Activated gamma-delta T cell (primary cell): Measurements from ENCODE around the gene B3GAT3.
A peak's percentile ranks its signal among the peaks of the same experiment; 100 is the strongest.
"Not testable (repeated sequence)": the region's sequence is repeated elsewhere in the genome, so short reads cannot be mapped to it uniquely, and the experiment has no call there.

Source experiments
- DNase-seq: peaks from one replicate; lab custom pipeline; 2025; lab: John Stamatoyannopoulos, UW

B3GAT3 gene

DNA sequence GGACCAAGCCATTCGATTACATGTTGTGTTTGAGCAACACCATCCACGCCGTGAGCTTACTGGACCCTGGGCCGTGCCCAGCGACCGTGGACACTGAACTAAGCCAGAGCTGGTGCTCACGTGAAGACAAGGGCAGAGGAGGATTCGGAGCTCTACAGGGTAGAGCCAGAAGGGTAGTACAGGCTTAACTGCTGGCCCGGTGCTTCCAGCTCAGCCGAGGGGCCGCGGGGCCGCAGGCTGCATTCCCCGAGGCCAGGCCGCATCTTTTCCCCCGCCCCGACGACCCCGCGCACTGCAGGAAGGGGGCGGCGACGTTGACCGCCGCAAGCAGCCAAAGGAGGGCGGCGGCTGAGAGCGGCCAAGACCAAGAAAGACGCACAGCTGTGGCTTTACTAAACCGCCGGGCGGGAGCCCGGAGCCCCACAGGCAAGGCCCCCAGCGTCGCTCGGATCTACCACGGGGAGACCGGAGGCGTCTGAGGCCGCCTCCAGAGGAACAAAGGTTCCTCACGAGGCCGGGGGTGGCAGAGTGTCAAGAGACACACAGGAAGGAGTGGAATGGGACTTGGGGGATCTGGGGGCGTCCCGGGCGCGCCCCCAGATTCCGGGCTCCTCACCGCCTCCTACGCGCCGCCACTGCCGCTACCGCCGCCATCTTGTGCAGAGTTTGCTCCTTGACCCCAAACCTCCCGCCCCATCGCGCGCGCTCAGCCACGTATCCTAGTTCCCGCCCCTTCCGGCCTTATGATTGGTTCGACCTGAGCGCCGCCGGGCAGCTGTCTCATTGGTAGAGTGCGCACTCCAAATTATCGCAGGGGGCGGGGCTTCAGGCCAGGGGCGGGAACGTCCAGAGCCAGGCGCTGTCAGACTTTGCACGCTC is 24.4 kb upstream of the B3GAT3 start, which contains the start of gene GANAB:
TSS of gene GANAB (minus strand) at position 668 of the 879 bp plus-strand sequence. CDS start at position 654, 14 bp downstream.
- DNase-seq: peak; percentile 94

DNA sequence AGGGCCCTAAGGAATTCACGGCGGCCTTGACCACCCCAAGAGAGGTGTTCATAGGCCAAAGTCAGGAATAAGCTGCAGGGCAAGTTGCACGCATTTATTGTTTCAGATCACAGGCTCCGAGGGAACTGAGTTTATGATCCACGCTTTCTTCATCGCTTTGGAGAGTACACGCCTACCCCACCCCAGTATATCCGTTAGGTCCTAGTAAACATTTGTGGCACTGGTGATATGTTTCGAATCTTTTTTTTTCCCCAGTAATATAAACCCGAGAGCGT is 23.8 kb upstream of the B3GAT3 start:
- no peak for DNase-seq

DNA sequence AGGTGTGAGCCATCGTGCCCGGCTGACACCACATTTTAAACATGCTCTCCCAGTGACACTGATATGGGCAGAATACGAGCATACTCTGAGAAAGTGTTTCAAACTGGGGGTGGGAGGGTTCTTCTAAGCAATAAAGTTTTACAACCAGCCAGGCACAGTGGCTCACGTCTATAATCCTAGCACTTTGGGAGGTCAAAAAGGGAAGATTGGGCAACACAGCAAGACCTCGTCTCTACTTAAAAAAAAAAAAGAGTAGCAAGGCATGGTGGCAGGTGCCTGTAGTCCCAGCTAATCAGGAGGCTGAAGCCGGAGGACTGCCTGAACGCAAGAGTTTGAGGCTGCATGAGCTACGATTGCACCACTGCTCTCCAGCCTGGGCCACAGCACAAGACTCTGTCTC is 22.4 kb upstream of the B3GAT3 start:
- DNase-seq: no peak

DNA sequence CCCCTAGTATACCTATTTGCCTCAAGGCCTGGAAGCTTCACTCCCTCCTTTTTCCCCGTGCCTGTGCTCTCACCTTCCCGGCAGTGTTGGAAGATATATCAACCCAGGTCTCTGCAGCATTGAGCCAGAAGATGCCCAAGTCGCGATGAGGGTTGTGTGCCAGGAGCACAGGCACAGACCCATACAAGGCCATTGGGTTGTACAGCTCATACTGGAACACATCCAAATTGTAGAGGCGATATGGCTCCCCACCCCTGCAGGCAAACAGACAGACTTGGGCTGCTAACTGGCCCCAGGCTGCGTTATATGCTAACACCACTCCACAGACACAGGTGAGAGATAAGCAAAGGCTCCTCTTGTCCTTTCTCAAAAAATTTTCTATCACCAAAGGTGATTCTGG is 10.7 kb upstream of the B3GAT3 start:
- no peak for DNase-seq

DNA sequence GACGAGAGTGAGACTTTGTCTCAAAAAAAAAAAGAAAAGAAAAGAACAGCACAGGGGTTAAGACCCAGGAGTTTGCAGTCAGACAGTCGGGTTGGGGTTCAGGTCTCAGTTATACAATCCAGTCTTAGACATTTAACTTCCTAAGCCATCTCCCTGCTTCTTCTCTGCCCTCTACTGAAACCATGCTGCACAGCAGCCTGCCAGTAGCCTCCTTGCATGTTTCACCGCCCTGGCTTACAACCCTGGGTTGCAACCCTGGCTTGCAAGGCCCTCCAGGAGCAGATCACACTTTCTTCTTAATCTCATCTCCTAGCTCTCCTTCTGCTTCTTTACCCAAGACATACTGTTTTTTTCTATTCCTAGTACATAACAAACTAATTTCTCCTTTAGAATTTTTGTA is 5.9 kb upstream of the B3GAT3 start:
- no peak for DNase-seq

DNA sequence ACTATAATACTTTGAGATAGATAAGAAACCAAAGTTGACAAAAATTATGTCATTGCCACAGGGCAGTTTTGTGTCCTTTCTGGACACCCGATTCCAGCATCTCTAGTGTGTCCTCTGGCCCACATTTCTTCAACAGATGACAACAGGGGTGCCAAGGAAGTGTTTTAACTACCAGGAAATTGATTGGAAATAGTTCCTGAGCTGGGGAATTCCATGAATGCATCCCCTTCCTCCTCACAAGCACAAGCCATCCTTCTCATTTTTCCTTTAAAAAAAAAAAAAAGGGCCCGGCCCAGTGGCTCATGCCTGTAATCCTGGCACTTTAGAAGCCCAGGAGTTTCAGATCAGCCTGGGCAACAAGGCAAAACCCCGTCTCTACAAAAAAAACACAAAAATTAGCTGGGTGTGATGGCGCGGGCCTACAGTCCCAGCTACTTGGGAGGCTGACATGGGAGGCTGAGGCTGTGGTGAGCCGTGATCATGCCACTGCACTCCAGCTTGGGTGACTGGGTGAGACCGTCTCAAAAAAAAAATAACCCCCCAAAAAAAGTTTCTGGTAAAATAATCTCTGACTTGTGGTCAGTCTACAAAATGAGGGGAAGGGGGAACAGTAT is 797 bp upstream of the B3GAT3 start:
- DNase-seq: no peak

DNA sequence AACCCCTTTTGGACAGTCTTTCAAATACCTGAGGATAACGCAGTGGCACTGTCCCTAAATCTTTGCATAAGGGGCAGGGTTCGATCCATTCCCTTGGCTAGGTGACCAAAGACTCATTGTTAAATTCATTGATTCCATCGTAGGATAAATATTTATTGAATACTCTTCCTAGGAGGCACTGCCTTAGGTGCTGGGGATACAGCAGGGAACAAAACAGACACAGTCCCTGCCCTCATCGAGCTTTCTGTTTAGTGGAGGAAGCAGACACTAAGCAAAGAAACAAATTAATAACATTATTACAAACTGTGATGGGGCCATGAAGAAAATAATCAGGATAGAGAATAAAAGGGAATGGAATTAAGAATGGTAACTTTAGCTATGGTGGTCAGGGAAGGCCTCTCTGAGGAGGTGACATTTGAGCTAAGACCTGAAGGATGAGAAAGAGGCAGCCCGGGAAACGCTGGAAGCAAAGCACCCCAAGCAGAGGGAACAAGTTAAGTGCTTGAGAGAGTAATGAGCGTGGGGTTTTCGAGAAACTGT is 689 bp downstream of the B3GAT3 start:
- DNase-seq: no peak

DNA sequence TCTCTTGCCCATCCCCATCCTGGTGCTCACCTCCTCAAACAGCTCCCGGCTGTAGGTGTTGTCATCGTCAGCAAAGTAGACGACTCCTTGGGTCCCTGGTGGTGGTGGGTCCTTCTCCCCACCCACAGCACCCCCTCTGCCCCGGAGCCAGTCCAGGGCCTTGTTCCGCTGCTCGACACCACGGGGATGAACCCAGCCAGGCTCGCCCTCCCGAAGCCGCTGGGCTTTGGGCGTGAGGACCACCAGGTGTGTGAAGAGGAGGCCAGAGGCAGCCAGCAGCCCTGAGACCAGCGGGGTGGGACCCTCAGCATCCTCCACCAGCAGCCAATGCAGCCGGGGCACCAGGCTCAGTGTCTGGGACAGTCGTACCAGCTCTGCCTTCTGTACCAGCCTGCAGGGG is 4.8 kb downstream of the B3GAT3 start:
- not testable (repeated sequence) for DNase-seq

DNA sequence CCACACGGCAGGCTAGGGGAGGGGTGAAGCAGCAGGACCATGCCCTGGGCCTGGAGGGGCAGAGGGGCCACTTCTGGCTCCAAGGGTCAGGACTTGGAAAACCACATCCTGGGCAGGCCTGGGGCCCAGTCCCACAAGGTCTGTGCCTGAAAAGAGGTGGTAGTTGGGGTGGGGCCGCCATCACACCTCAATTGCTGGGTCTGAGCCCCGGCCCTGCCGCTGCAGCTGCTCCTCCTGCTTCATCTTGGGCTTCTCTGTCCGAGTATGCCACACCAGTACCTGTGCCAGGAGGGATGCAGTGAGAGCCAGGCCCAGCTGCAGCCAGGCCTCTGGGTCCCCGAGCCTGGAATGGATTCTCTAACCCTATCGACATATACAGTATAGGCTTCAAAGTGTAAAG is 6.3 kb downstream of the B3GAT3 start:
- DNase-seq: no peak

DNA sequence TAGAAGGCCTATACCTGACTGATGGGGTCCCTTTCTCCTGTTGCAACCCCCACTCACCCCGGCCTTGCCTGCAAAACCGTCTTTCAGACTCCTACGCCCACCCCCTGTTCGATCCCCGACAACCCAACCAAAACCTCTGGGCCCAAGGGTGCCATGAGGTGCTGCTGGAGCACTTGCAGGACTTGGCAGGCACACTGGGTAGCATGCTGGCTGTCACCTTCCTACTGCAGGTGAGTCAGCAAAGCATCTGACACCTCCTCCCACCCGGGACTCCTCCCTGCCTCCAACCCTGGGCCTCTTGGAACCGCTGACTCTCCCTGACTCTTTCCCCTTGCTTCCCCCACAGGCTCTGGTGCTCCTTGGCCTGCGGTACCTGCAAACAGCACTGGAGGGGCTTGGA is 7.5 kb downstream of the B3GAT3 start:
- DNase-seq: no peak

DNA sequence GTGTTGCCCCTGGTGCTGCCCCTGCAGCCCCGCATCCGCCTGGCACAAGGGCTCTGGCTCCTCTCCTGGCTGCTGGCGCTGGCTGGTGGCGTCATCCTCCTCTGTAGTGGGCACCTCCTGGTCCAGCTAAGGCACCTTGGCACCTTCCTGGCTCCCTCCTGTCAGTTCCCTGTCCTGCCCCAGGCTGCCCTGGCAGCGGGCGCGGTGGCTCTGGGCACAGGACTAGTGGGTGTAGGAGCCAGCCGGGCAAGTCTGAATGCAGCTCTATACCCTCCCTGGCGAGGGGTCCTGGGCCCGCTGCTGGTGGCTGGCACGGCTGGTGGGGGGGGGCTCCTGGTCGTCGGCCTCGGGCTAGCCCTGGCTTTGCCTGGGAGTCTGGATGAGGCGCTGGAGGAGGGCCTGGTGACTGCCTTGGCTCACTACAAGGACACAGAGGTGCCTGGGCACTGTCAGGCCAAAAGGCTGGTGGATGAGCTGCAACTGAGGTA is 8.5 kb downstream of the B3GAT3 start:
- DNase-seq: no peak

DNA sequence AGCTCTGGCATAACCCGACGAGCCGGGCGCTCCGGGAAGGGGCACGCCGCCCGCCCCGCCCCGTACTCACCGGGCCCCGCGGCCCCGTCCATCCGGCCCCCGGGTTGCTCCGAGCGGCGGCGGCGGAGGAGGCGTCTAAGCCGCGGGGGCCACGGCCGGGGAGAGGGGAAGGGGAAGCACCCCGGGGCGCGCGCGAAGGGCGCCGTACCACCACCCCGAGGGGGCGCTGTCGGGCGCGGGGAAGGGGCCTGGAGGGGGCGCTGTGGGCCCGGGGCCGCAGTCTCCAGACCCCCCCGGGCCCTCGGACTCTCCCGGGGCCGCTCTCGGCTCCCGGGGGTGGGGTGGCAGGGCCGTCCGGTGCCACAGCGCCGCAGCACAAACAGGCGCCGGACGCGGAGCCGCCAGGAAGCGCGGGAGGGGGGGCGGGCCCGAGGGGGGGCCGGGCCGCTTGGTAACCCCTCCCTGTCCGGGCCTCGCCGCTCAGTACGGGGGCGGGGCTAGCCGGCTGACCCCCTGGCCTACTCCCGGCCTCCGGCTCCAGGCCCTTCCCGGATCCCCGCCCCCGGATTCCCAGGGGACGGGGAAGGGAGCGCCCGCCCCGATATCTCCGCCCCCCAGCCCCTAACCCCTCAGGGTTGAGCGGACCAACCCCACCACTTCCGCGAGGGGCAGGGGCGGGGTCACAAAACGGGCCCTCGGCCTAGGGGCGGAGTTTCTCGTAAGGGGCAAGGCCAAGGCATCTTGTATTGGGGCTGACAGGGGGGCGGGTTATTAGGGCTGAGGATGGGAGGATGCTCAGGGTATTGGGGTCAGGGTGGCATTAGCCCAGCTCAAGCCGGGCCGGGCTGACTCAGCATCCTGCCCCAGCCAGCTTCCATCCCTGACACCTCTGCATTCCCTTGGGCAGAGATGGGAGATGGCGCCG is 9.2 kb downstream of the B3GAT3 start, which contains the start of the genes EML3 and ROM1:
TSS of gene EML3 (minus strand) at position 410 of the 925 bp plus-strand sequence. CDS start at position 92, 318 bp downstream.
TSS of gene ROM1 (plus strand) at position 892 of the 925 bp plus-strand sequence. CDS start at position 917, 25 bp downstream.
- peak; percentile 75 for DNase-seq

DNA sequence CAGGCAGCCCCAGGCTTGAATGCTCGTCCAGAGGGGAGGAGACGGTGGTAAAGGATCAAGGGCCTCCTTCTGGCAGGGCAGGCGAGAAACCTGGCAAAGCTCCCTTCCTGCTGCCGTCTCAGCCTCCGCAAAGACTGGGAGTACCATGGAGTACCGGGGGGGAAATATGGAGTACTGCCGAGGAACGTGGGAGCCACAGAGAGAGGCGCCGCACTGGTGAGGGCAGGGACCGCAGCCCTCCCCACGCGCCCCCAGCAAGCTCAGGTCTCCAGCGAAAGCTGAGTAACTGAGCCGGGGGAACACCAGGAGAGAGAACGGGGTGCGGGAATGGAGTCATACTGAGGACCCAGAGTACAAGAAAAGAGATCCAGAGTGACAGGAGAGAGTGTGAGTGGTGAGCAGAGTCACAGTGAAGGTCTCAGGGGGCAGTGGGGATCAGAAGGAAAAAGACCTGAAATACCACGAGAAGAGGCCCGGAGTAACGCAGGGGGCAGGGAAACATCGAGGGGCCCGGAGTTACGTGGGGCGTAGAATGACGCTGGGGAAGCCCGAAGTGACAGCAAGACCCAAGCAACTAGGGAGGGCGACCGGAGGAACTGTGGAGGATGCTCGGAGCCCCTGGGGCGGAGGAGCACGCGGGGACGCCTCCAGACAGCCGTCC is 10.0 kb downstream of the B3GAT3 start:
- DNase-seq: no peak

DNA sequence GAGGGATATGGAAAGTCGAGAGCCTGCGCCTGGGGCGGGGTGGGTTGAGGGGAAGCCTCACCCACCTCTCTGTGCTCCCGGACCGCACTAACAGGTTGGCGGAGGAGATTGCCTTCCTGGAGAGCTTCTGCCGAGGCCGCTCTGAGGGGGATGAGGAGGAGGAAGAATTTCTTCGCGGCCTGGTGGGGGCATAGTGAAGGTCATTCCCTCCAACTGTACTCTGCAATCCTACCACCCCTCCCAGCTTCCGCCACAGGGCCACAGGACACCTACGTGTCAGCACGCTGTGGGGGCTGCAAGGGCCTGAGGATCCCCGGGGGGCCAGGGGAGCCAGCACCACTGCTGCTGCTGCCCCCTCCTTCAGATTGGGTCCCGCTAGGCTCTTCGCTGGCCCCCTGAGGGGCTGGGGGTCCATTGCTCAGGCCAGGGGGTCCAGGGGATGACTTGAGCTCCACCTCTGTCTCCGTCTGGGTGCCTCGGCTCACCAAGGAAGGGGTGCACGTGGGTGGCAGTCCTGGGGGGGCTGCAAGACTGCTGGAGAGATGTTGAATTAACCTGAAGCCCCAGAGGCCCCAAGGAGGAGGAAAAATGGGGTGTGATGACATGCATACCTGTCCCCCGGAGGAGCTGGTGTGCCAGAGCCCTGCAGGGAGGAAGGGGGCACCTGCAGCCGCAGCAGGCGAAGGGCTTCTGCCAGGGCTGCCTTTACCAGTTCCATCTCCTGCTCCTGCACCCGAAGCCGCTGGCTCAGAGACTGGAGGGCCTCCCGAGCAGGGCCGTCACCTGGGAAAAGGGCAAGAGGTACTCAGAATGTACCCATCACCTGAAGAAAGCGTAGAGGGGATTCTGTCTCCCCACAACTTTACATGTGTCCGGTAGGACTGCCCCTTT is 10.7 kb downstream of the B3GAT3 start:
- no peak for DNase-seq

DNA sequence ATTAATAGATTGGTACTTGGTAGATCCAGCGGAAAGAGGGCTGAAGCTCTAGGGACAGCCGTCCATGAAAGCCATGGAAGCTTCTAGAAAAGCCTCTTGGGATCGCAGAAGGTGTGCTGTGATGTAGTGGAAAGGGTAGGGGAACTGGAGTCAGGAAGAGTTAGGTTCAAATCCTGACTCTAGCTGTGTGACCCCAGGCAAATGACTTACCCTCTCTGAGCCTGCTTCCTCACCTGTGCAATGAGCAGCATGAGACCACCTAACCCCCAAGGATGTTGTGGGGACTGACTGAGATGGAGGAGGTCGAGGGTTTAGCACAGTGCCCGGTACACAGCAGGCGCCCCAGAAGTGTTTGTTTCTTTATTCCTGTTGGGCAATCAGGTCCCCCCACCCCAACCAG is 11.4 kb downstream of the B3GAT3 start:
- no peak for DNase-seq

DNA sequence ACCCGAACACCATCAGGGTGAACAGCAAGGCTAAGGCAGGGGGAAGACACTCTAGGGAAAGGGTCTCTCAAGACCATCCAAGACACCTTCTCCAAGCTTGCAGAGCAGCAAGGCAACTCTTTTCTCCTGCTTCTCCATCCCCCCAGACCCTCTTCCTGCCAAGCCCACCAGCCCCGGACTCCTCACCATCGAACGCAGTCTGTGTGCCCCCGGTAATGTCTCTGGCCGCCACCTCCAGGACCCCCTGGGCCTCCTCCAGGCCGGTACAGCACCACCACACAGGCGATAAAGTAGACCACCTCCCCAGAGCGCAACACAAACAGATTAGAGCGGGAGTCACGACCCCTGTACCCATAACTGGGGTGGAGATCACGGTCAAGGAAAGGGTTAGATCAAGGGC is 13.0 kb downstream of the B3GAT3 start:
- DNase-seq: no peak

DNA sequence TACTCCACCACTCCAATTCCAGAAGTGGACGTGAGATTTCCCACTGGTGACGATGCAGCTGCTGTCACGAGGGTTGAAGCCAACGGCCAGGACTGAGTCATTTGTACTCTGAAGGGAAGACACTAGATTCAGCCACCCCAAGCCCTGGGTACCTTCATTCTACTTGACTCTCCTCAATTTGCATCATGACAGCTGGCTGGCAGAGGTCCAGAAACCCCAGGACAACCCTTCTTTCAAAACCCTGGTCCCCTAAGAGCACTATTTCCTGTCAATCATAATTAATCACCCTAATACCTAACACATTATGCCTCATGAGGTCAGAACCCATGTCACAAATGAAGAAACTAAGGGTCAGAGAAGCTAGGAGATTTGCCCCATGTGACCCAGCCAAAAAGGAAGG is 14.1 kb downstream of the B3GAT3 start:
- DNase-seq: no peak

DNA sequence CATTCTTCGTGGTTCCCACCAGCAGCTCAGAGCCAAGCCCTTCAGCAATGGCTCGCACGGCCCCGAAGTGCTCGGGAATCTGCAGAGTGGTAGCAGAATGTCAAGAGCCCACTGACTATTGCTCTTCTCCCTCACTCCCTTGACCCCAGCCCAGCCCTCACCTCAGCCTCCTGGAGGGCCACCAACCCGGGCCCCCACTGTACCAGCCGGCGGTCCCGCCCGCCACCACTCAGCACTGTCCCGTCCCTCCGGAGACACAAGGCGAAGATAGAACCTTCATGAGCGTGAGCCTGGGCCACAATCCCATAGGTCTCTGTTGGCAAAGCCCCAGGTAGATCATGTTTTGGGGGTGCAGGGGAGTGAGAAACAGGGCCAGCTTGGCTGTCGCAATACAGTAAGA is 15.9 kb downstream of the B3GAT3 start:
- no peak for DNase-seq

DNA sequence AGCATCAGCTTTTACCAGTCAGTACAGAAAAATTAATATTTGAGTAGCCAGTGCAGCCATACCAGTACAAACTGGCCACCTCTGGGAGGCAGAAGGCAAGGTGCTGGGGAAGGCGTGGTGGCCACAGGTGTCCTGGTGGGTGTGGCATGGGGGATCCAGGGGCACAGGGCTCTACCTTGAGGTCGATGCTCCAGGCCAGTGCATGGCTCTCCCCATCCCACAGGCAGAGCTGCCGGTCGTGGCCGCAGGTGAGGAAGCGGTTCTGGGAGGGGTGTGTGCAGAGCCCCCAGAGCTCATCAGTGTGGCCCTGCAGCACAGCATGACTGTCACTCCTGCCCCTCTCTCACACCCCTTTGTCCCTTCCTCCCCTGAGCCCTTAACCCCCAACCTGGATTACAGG is 16.3 kb downstream of the B3GAT3 start:
- DNase-seq: no peak

DNA sequence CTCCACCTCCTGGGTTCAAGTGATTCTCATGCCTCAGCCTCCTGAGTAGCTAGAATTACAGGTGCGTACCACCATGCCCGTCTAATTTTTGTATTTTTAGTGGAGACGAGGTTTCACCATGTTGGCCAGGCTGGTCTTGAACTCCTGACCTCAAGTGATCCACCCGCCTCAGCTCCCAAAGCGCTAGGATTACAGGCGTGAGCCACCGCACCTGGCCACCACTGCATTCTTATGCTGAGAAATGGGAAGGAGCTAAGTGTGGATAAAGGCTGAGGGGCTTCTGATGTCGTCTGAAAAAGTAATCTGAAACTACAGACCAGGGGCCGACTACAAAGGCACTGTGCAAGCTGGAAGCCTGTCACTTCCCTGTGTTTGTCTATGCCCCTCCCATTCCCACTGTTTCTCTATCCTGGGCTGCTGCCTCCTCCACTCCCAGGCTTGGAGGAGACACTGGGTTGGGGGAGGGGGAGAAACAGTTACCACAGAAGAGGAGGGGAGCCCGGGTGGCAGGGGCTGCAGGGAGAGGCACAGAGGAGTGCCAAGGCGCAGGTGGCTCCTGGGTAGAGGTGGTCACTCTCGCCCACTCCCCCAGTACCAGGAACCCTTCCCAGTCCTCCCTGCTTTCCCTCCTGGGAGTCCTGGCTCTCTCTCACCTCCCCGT is 17.2 kb downstream of the B3GAT3 start:
- no peak for DNase-seq
